NT2/D1 (cell line): ENCODE results near the gene ITIH4.

Experiments used
- DNase-seq: peaks from one replicate; pipeline ENCODE4 v3.0.0-alpha.2; 2011; ENCODE audit warnings: low read depth, low spot score
- H3K27me3 ChIP-seq: 2 replicates; pipeline ENCODE4 v1.6.0; 2011; ENCODE audit warnings: mild to moderate bottlenecking; ENCODE audit not compliant: insufficient read length, insufficient read depth
- H3K36me3 ChIP-seq: 2 replicates; pipeline ENCODE4 v1.6.1; 2011; ENCODE audit warnings: mild to moderate bottlenecking, low read length, mixed read lengths; ENCODE audit not compliant: insufficient read depth, insufficient read length
- H3K4me1 ChIP-seq: 2 replicates; pipeline ENCODE4 v1.5.1; 2011; ENCODE audit not compliant: insufficient read depth, insufficient read length
- H3K4me3 ChIP-seq: 2 replicates; pipeline ENCODE4 v1.5.1; 2011; ENCODE audit warnings: low read depth; ENCODE audit not compliant: insufficient read length
- H3K9ac ChIP-seq: 2 replicates; pipeline ENCODE4 v1.6.0; 2011; ENCODE audit warnings: low read depth; ENCODE audit not compliant: insufficient read length
- H3K9me3 ChIP-seq: 2 replicates; pipeline ENCODE4 v1.5.1; 2011; ENCODE audit warnings: mild to moderate bottlenecking, low read length; ENCODE audit not compliant: insufficient read depth
- SUZ12 ChIP-seq: IDR thresholded peaks from 2 replicates; pipeline ENCODE4 v1.6.1; 2011; ENCODE audit not compliant: insufficient read length, insufficient read depth; ENCODE audit errors: extremely low read depth
- YY1 ChIP-seq: IDR thresholded peaks from 2 replicates; pipeline ENCODE4 v1.6.1; 2011; ENCODE audit not compliant: insufficient read length, insufficient read depth
- ZNF274 ChIP-seq: IDR thresholded peaks from 2 replicates; pipeline ENCODE4 v1.6.1; 2011; ENCODE audit warnings: mild to moderate bottlenecking, low read depth, low read length

ITIH4 gene

GRCh38 chr3:52831500-52832301, 1.2 kb upstream of the ITIH4 start:
- no peak for TF ChIP-seq ZNF274
- no peak for TF ChIP-seq SUZ12
- TF ChIP-seq YY1: no peak
- H3K4me3 ChIP-seq: no peak overlapping the region
- no peak overlapping the region for H3K9ac ChIP-seq
- H3K36me3 ChIP-seq: peaks cover 6% of the 10 kb centered on the region
- no peaks in the 10 kb centered on the region for H3K27me3 ChIP-seq
- peaks cover 37% of the 10 kb centered on the region for H3K4me1 ChIP-seq
- no peaks in the 10 kb centered on the region for H3K9me3 ChIP-seq
- DNase-seq: no peak

DNA sequence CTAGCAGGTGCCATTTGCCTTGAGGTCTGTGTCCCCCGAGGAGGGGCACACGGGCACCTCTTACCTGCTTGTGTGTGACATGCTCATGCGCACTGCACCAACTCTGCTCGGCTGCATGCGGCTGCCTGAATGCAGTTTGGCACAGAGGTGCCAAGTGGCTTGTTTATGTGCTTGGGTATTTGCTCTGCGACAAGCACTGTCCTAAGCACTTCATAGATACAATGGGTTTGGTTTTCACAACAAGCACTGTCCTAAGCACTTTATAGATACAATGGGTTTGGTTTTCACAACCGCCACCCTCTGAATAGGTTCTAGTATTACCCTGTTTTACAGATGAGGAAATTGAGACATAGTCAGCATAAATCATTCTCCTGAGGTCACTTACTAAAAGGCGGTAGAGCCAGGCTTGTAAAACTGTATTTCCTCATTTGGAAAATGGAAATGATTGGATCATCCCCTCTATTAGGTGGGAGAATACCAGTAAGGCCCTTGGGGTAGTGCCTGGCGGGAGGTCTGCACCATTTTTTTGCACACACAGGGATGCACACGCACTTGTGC, 487 bp downstream of the ITIH4 start:
- DNase-seq: no peak
- H3K9ac ChIP-seq: no peak overlapping the region
- H3K4me3 ChIP-seq: no peak overlapping the region
- TF ChIP-seq YY1 (no peak), ZNF274 (no peak), SUZ12 (no peak)
- no peaks in the 10 kb centered on the region for H3K9me3 ChIP-seq
- no peaks in the 10 kb centered on the region for H3K36me3 ChIP-seq
- H3K4me1 ChIP-seq: peaks cover 30% of the 10 kb centered on the region
- no peaks in the 10 kb centered on the region for H3K27me3 ChIP-seq

DNA sequence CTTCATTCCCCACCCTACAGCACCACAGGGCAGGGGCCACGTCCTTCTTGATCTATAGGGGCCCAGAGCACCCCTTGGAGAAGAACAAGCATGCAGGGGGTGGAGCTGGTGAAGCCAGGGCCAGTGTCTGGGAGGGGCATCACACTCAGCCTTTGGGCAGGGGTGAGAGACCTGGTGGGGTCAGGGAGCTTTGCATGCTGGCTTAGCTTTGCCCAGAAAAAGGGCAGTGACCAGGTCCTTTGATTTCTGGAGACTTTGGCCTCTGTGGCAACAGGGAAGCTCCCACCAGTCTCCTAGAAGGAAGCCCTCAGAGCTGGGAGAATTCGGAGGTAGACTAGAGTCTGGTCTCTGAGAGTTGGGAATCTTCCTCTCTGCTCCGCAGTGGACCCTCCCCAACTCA, 990 bp downstream of the ITIH4 start:
- Histone ChIP-seq H3K27me3 (no peaks in the 10 kb centered on the region), H3K9ac (no peak overlapping the region), H3K4me3 (no peak overlapping the region), H3K4me1 (peaks cover 31% of the 10 kb centered on the region), H3K36me3 (no peaks in the 10 kb centered on the region), H3K9me3 (no peaks in the 10 kb centered on the region)
- DNase-seq: no peak
- TF ChIP-seq ZNF274 (no peak), YY1 (no peak), SUZ12 (no peak)

- Histone ChIP-seq H3K4me3 (no peak overlapping the region), H3K9me3 (no peaks in the 10 kb centered on the region), H3K4me1 (peaks cover 24% of the 10 kb centered on the region), H3K27me3 (no peaks in the 10 kb centered on the region), H3K9ac (no peak overlapping the region), H3K36me3 (peaks cover 4% of the 10 kb centered on the region)
- DNase-seq: no peak
- no peak for TF ChIP-seq SUZ12
- TF ChIP-seq YY1: no peak
Observed at GRCh38 chr3:52827866-52828376, 2.6 kb downstream of the ITIH4 start.

DNA sequence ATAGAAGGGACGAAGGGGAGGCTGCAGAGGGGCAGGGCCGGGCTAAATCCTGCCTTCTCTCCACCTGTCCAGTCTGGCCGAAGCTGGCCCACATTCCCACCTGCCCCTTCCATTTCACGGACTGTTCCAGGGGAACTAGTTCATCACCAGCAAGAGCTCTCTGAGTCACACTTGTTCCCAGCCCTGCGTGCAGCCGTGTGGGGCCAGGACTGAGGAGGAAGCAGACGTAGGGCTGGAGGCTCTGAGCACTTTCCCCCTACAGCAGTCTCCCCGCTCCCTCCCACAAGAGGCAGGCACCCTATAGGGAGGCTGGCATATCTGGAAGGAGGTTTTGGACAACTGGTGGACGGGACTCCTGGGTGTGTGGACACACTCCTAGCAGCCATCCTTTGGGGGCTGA, 3.0 kb downstream of the ITIH4 start:
- Histone ChIP-seq H3K9me3 (no peaks in the 10 kb centered on the region), H3K27me3 (no peaks in the 10 kb centered on the region), H3K9ac (no peak overlapping the region), H3K36me3 (peaks cover 4% of the 10 kb centered on the region), H3K4me1 (peaks cover 22% of the 10 kb centered on the region), H3K4me3 (no peak overlapping the region)
- DNase-seq: no peak
- TF ChIP-seq ZNF274 (no peak), YY1 (no peak), SUZ12 (no peak)

- DNase-seq: no peak
- no peaks in the 10 kb centered on the region for H3K9me3 ChIP-seq
- peaks cover 4% of the 10 kb centered on the region for H3K36me3 ChIP-seq
- peaks cover 22% of the 10 kb centered on the region for H3K4me1 ChIP-seq
- H3K4me3 ChIP-seq: no peak overlapping the region
- no peaks in the 10 kb centered on the region for H3K27me3 ChIP-seq
- TF ChIP-seq ZNF274: no peak
- no peak overlapping the region for H3K9ac ChIP-seq
Observed at GRCh38 chr3:52824037-52824436, 6.4 kb downstream of the ITIH4 start.

DNA sequence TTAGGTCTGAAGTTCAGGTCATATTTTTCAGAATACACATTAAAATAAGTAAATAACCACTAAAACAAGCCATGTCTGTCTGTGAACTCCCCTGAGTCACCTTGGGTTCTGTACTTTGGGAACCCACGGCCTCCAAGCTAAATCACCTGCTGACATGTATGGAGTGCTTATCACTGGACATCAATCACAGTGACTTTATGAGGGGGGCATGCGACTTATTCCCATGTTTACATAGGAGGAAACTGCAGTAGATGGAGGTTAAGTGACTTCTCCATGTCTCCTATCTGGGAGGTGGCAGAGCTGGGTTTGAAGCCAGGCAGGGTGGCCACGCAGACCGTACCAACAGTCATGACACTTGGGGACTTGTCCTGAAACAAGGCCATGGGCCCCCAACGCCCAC, 8.1 kb downstream of the ITIH4 start:
- Histone ChIP-seq H3K27me3 (no peaks in the 10 kb centered on the region), H3K4me3 (no peak overlapping the region), H3K9me3 (no peaks in the 10 kb centered on the region), H3K9ac (no peak overlapping the region), H3K36me3 (peaks cover 4% of the 10 kb centered on the region), H3K4me1 (peaks cover 31% of the 10 kb centered on the region)
- no peak for DNase-seq
- no peak for TF ChIP-seq ZNF274
- TF ChIP-seq YY1: no peak
- TF ChIP-seq SUZ12: no peak
